SK-N-SH treated with all-trans-retinoic acid at 6 μM for 48 hours (cell line): ENCODE data around the gene PNMA8A.

Experiments
- ATAC-seq: fragments of 200-7000 bp; cut with Tn5 transposase; 3 replicates; pipeline ENCODE4 v1.9.1; 2020; ENCODE audit warnings: mild to moderate bottlenecking, moderate library complexity
- ARNTL ChIP-seq: fragments of 450-650 bp; formaldehyde crosslinking; IDR thresholded peaks from 2 replicates; pipeline ENCODE4 v1.5.0; 2020; ENCODE audit warnings: low read depth, mild to moderate bottlenecking, moderate library complexity, borderline replicate concordance
- BACH2 ChIP-seq: fragments of 250-450 bp; sonication (Bioruptor Pico); IDR thresholded peaks from 2 replicates; pipeline ENCODE4 v1.9.0; 2021; ENCODE audit warnings: mild to moderate bottlenecking, borderline replicate concordance
- ESRRG ChIP-seq: fragments of 250-450 bp; sonication (Bioruptor Pico); IDR thresholded peaks from 2 replicates; pipeline ENCODE4 v1.6.1; 2021; ENCODE audit warnings: mild to moderate bottlenecking
- GLIS3 ChIP-seq: fragments of 250-450 bp; sonication (Bioruptor Pico); IDR thresholded peaks from 2 replicates; pipeline ENCODE4 v1.5.0; 2020; ENCODE audit warnings: mild to moderate bottlenecking, moderate library complexity
- ISL1 ChIP-seq: fragments of 250-450 bp; sonication (Bioruptor Pico); IDR thresholded peaks from 2 replicates; pipeline ENCODE4 v2.1.2; 2022; ENCODE audit warnings: mild to moderate bottlenecking, moderate library complexity
- OSR1 ChIP-seq: fragments of 250-450 bp; sonication (Bioruptor Pico); IDR thresholded peaks from 2 replicates; pipeline ENCODE4 v1.8.0; 2022; ENCODE audit warnings: moderate library complexity, mild to moderate bottlenecking, inconsistent platforms
- POU6F1 ChIP-seq: fragments of 250-450 bp; sonication (Bioruptor Pico); IDR thresholded peaks from 2 replicates; pipeline ENCODE4 v1.8.0; 2021; ENCODE audit warnings: low read depth, mild to moderate bottlenecking, moderate library complexity, borderline replicate concordance
- PPARA ChIP-seq: fragments of 250-450 bp; sonication (Bioruptor Pico); IDR thresholded peaks from 2 replicates; pipeline ENCODE4 v1.5.0; 2020; ENCODE audit warnings: mild to moderate bottlenecking, borderline replicate concordance
- RARB ChIP-seq: fragments of 250-450 bp; sonication (Bioruptor Pico); IDR thresholded peaks from 2 replicates; pipeline ENCODE4 v1.8.0; 2021; ENCODE audit warnings: mild to moderate bottlenecking, moderate library complexity
- SNAI2 ChIP-seq: fragments of 250-450 bp; sonication (Bioruptor Pico); IDR thresholded peaks from 2 replicates; pipeline ENCODE4 v1.5.0; 2020; ENCODE audit warnings: mild to moderate bottlenecking, moderate library complexity
- TCF4 ChIP-seq: fragments of 250-450 bp; sonication (Bioruptor Pico); IDR thresholded peaks from 2 replicates; pipeline ENCODE4 v1.8.0; 2021; ENCODE audit warnings: mild to moderate bottlenecking, moderate library complexity, borderline replicate concordance
- TSHZ2 ChIP-seq: fragments of 250-450 bp; sonication (Bioruptor Pico); IDR thresholded peaks from 2 replicates; pipeline ENCODE4 v1.5.0; 2020; ENCODE audit warnings: mild to moderate bottlenecking, moderate library complexity
- ZC3H10 ChIP-seq: fragments of 250-450 bp; sonication (Bioruptor Pico); IDR thresholded peaks from 2 replicates; pipeline ENCODE4 v1.5.1; 2021; ENCODE audit warnings: mild to moderate bottlenecking, moderate library complexity
- ZFP3 ChIP-seq: fragments of 250-450 bp; sonication (Bioruptor Pico); IDR thresholded peaks from 2 replicates; pipeline ENCODE4 v1.5.0; 2020; ENCODE audit warnings: mild to moderate bottlenecking, moderate library complexity
- ZFP30 ChIP-seq: fragments of 450-650 bp; formaldehyde crosslinking; IDR thresholded peaks from 2 replicates; pipeline ENCODE4 v1.5.0; 2022; ENCODE audit warnings: mild to moderate bottlenecking, moderate library complexity
- ZNF565 ChIP-seq: fragments of 450-650 bp; formaldehyde crosslinking; conservative IDR thresholded peaks from 2 replicates; pipeline ENCODE4 v1.5.0; 2020; ENCODE audit warnings: low read depth, mild to moderate bottlenecking, moderate library complexity
- ZNF70 ChIP-seq: fragments of 450-650 bp; formaldehyde crosslinking; IDR thresholded peaks from 2 replicates; pipeline ENCODE4 v1.5.0; 2020; ENCODE audit warnings: mild to moderate bottlenecking, moderate library complexity
- ZNF8 ChIP-seq: fragments of 450-650 bp; formaldehyde crosslinking; IDR thresholded peaks from 2 replicates; pipeline ENCODE4 v1.5.0; 2020; ENCODE audit warnings: mild to moderate bottlenecking, moderate library complexity
- TF ChIP-seq, protein P1 (sequence below): fragments of 250-450 bp; sonication (Bioruptor Pico); IDR thresholded peaks from 2 replicates; pipeline ENCODE4 v1.5.1; 2020; ENCODE audit warnings: low read depth, mild to moderate bottlenecking, moderate library complexity
- TF ChIP-seq, protein P2 (sequence below): fragments of 250-450 bp; sonication (Bioruptor Pico); IDR thresholded peaks from 2 replicates; pipeline ENCODE4 v1.8.0; 2020; ENCODE audit warnings: mild to moderate bottlenecking, moderate library complexity, borderline replicate concordance

PNMA8A gene

DNA sequence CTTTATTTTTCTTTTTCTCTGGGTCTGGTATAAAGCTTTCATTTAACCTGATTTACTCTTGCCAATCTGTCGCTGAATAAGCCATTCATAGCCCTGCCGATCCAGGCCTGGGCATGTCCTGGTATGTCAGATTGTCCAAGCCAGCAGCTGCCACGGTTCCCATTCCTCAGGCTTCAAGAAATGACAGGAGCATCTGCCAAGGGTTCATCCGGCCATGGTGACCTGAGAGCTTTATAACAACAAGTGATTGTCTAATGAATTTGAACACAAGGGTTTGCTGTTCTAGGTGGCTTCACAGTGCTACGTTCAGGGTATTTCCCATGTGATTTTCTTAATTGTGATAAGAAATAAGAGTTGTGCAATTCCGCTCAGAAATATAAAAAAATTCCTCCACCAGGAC lies 20.0 kb downstream of the PNMA8A start (continued):
- no peak for TF ChIP-seq ESRRG
- TF ChIP-seq, protein P1, sequence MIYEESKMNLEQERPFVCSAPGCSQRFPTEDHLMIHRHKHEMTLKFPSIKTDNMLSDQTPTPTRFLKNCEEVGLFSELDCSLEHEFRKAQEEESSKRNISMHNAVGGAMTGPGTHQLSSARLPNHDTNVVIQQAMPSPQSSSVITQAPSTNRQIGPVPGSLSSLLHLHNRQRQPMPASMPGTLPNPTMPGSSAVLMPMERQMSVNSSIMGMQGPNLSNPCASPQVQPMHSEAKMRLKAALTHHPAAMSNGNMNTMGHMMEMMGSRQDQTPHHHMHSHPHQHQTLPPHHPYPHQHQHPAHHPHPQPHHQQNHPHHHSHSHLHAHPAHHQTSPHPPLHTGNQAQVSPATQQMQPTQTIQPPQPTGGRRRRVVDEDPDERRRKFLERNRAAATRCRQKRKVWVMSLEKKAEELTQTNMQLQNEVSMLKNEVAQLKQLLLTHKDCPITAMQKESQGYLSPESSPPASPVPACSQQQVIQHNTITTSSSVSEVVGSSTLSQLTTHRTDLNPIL, result no peak
- no peak for TF ChIP-seq ZFP3 (CRISPR knock-in tag)
- TF ChIP-seq ZNF565 (CRISPR knock-in tag), result no peak
- no peak for TF ChIP-seq PPARA
- TF ChIP-seq BACH2 (CRISPR knock-in tag), result no peak
- no peak for TF ChIP-seq ZFP30 (CRISPR knock-in tag)
- TF ChIP-seq RARB (CRISPR knock-in tag), result no peak

DNA sequence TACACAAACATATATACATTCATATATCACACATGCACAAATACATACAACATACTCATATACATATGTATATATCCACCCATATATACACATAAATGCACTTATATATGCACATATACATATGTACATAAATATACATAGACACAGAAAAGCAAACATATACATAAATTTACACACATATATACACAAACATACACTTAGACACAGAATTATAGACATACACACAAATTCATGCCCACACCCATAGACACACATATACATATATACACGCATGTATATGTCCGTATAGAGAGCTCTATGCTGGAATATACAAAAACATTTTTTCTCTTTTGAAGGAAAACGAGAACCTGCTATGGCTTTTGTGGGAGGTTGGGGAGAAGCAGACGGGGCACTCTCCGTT lies 20.6 kb downstream of the PNMA8A start:
- no peak for ATAC-seq
- TF ChIP-seq ZNF8 (CRISPR knock-in tag), result no peak
- TF ChIP-seq ZFP3 (CRISPR knock-in tag), result no peak
- TF ChIP-seq ZC3H10, result no peak
- no peak for TF ChIP-seq ARNTL (CRISPR knock-in tag)
- TF ChIP-seq, protein P2, sequence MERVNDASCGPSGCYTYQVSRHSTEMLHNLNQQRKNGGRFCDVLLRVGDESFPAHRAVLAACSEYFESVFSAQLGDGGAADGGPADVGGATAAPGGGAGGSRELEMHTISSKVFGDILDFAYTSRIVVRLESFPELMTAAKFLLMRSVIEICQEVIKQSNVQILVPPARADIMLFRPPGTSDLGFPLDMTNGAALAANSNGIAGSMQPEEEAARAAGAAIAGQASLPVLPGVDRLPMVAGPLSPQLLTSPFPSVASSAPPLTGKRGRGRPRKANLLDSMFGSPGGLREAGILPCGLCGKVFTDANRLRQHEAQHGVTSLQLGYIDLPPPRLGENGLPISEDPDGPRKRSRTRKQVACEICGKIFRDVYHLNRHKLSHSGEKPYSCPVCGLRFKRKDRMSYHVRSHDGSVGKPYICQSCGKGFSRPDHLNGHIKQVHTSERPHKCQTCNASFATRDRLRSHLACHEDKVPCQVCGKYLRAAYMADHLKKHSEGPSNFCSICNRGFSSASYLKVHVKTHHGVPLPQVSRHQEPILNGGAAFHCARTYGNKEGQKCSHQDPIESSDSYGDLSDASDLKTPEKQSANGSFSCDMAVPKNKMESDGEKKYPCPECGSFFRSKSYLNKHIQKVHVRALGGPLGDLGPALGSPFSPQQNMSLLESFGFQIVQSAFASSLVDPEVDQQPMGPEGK (CRISPR knock-in tag), result no peak
- no peak for TF ChIP-seq ESRRG
- no peak for TF ChIP-seq RARB (CRISPR knock-in tag)
- no peak for TF ChIP-seq SNAI2
- TF ChIP-seq TSHZ2 (CRISPR knock-in tag), result no peak
- TF ChIP-seq OSR1, result no peak
- TF ChIP-seq POU6F1 (CRISPR knock-in tag), result no peak
- TF ChIP-seq ISL1 (CRISPR knock-in tag), result no peak
- TF ChIP-seq GLIS3 (CRISPR knock-in tag), result no peak
- no peak for TF ChIP-seq ZNF565 (CRISPR knock-in tag)
- TF ChIP-seq TCF4, result no peak
- TF ChIP-seq, protein P1, result no peak
- TF ChIP-seq ZFP30 (CRISPR knock-in tag), result no peak
- TF ChIP-seq ZNF70 (CRISPR knock-in tag), result no peak
- TF ChIP-seq, all 23 proteins: peak for 0

- TF ChIP-seq GLIS3 (CRISPR knock-in tag), result no peak
- TF ChIP-seq, all 23 proteins: peak for 0
- no peak for ATAC-seq
These were observed 22.1 kb downstream of the PNMA8A start for GRCh38 chr19:46449228-46449627.

DNA sequence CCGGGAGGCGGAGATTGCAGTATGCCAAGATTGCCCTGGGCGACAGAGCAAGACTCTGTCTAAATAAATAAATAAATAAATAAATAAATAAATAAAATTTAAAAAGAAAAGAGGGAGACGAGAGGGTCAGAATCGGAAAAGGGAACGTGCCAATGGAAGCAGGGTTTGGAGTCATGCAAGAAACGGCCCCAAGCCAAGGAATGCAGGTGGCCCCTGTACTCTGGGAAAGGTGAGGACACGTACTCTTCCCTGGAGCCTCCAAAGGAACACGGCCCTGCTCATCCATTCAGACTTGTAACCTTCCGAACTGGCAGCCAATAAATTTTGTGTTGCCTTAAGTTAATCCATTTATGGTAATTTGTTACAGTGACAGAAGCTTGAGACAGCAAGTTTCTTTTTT lies 22.8 kb downstream of the PNMA8A start:
- ATAC-seq, result no peak
- TF ChIP-seq ZNF565 (CRISPR knock-in tag), result no peak
- no peak for TF ChIP-seq ISL1 (CRISPR knock-in tag)
- TF ChIP-seq PPARA, result no peak
- no peak for TF ChIP-seq ZNF8 (CRISPR knock-in tag)
- TF ChIP-seq TCF4, result no peak
- no peak for TF ChIP-seq ESRRG
- no peak for TF ChIP-seq SNAI2
- TF ChIP-seq, protein P2 (CRISPR knock-in tag), result no peak
- no peak for TF ChIP-seq ZC3H10
- no peak for TF ChIP-seq BACH2 (CRISPR knock-in tag)
- TF ChIP-seq, protein P1, result no peak
- no peak for TF ChIP-seq POU6F1 (CRISPR knock-in tag)
